WTC11 (cell line): ENCODE measurements around the gene CD82. TPM values are rescaled to one million over a fixed set of nuclear protein-coding genes. Genes with fewer than 3 reads are reported as not detected.

Experiments
- ATAC-seq: fragments of 200-7000 bp; cut with Tn5 transposase; 2 replicates; pipeline ENCODE4 v1.10.0; 2021; ENCODE audit warnings: mild to moderate bottlenecking, moderate library complexity
- CTCF ChIA-PET: fragments of 300-600 bp; sonication (Branson Sonifier 250); formaldehyde crosslinking; loops from one replicate; lab custom pipeline; 2021; ENCODE audit warnings: antibody characterized with exemption; lab: Charles Lee
- POLR2A ChIA-PET: fragments of 350-600 bp; sonication (Branson Sonifier 250); formaldehyde crosslinking; loops from one replicate; lab custom pipeline; 2021; ENCODE audit warnings: antibody characterized with exemption; lab: Charles Lee
- DNase-seq: peaks from one replicate; pipeline ENCODE4 v3.0.0; 2021; ENCODE audit warnings: low spot score
- H3K27ac Mint-ChIP-seq: 2 replicates; pipeline ENCODE4 v1.8.0; 2021; ENCODE audit warnings: mixed read lengths
- H3K27me3 Mint-ChIP-seq: 2 replicates; pipeline ENCODE4 v1.8.0; 2021; ENCODE audit warnings: low read depth, mild to moderate bottlenecking, moderate library complexity, mixed read lengths
- H3K36me3 Mint-ChIP-seq: 2 replicates; pipeline ENCODE4 v1.8.0; 2021; ENCODE audit warnings: mixed read lengths
- H3K4me1 Mint-ChIP-seq: 2 replicates; pipeline ENCODE4 v1.8.0; 2022; ENCODE audit warnings: mixed read lengths
- H3K4me3 Mint-ChIP-seq: 2 replicates; pipeline ENCODE4 v1.8.0; 2021; ENCODE audit warnings: mild to moderate bottlenecking, moderate library complexity, mixed read lengths
- H3K9me3 Mint-ChIP-seq: 2 replicates; pipeline ENCODE4 v1.8.0; 2021; ENCODE audit warnings: mixed read lengths
- AR ChIP-seq: fragments of 250-450 bp; sonication (Bioruptor Pico); IDR thresholded peaks from 2 replicates; pipeline ENCODE4 v1.9.0; 2021; ENCODE audit warnings: mild to moderate bottlenecking
- ERG ChIP-seq: fragments of 250-450 bp; sonication (Bioruptor Pico); IDR thresholded peaks from 2 replicates; pipeline ENCODE4 v1.8.0; 2021; ENCODE audit warnings: mild to moderate bottlenecking
- GABPB1 ChIP-seq: sonication (generic); formaldehyde crosslinking; IDR thresholded peaks from 2 replicates; pipeline ENCODE4 v1.8.1; 2023; ENCODE audit warnings: mild to moderate bottlenecking, missing genetic modification reagents
- GTF2I ChIP-seq: fragments of 250-450 bp; sonication (Bioruptor Pico); conservative IDR thresholded peaks from 2 replicates; pipeline ENCODE4 v1.4.0; 2021; ENCODE audit warnings: mild to moderate bottlenecking
- MXD4 ChIP-seq: fragments of 250-450 bp; sonication (Bioruptor Pico); IDR thresholded peaks from 2 replicates; pipeline ENCODE4 v1.8.0; 2021; ENCODE audit warnings: mild to moderate bottlenecking, moderate library complexity, borderline replicate concordance
- NFYB ChIP-seq: sonication (generic); formaldehyde crosslinking; conservative IDR thresholded peaks from 2 replicates; pipeline ENCODE4 v1.8.0; 2022; ENCODE audit warnings: low read depth, missing genetic modification reagents
- NR3C1 ChIP-seq: sonication (generic); formaldehyde crosslinking; conservative IDR thresholded peaks from 2 replicates; pipeline ENCODE4 v1.8.1; 2023; ENCODE audit warnings: low read depth, mild to moderate bottlenecking, missing genetic modification reagents
- RORB ChIP-seq: fragments of 250-450 bp; sonication (Bioruptor Pico); IDR thresholded peaks from 2 replicates; pipeline ENCODE4 v1.9.0; 2021; ENCODE audit warnings: mild to moderate bottlenecking
- SMAD4 ChIP-seq: sonication (generic); formaldehyde crosslinking; IDR thresholded peaks from 2 replicates; pipeline ENCODE4 v1.8.0; 2022; ENCODE audit warnings: mild to moderate bottlenecking, missing genetic modification reagents
- ZBTB21 ChIP-seq: sonication (generic); formaldehyde crosslinking; IDR thresholded peaks from 2 replicates; pipeline ENCODE4 v1.8.1; 2023; ENCODE audit warnings: mild to moderate bottlenecking, missing genetic modification reagents, borderline replicate concordance
- ZNF317 ChIP-seq: sonication (generic); formaldehyde crosslinking; IDR thresholded peaks from 2 replicates; pipeline ENCODE4 v1.8.1; 2023; ENCODE audit warnings: low read depth, mild to moderate bottlenecking, moderate library complexity, missing genetic modification reagents, borderline replicate concordance
- ZNF396 ChIP-seq: fragments of 250-450 bp; sonication (Bioruptor Pico); IDR thresholded peaks from 2 replicates; pipeline ENCODE4 v1.8.0; 2021; ENCODE audit warnings: mild to moderate bottlenecking, moderate library complexity, borderline replicate concordance
- ZSCAN18 ChIP-seq: fragments of 250-450 bp; sonication (Bioruptor Pico); IDR thresholded peaks from 2 replicates; pipeline ENCODE4 v2.1.2; 2022; ENCODE audit warnings: mild to moderate bottlenecking, moderate library complexity
- total RNA-seq: library from RNA; stranded (reverse); gene quantifications from 3 replicates; pipeline ENCODE4 v1.2.3, GENCODE V29; 2021
- TF ChIP-seq, protein P1 (sequence below): sonication (generic); formaldehyde crosslinking; IDR thresholded peaks from 2 replicates; pipeline ENCODE4 v1.8.0; 2023; ENCODE audit warnings: missing genetic modification reagents
- TF ChIP-seq, protein P2 (sequence below): sonication (generic); formaldehyde crosslinking; IDR thresholded peaks from 2 replicates; pipeline ENCODE4 v1.8.1; 2022; ENCODE audit warnings: mild to moderate bottlenecking, moderate library complexity, missing genetic modification reagents
- TF ChIP-seq, protein P3 (sequence below): sonication (generic); formaldehyde crosslinking; IDR thresholded peaks from 2 replicates; pipeline ENCODE4 v1.8.1; 2023; ENCODE audit warnings: mild to moderate bottlenecking, missing genetic modification reagents, moderate library complexity
- TF ChIP-seq, protein P4 (sequence below): sonication (generic); formaldehyde crosslinking; IDR thresholded peaks from 2 replicates; pipeline ENCODE4 v1.8.0; 2023; ENCODE audit warnings: missing genetic modification reagents, mild to moderate bottlenecking, borderline replicate concordance
- TF ChIP-seq, protein P5 (sequence below): sonication (generic); formaldehyde crosslinking; IDR thresholded peaks from 2 replicates; pipeline ENCODE4 v1.8.0; 2023; ENCODE audit warnings: mild to moderate bottlenecking, missing genetic modification reagents

CD82 gene
- total RNA-seq, 1 experiment from 2014 or later = 15.5 TPM

DNA sequence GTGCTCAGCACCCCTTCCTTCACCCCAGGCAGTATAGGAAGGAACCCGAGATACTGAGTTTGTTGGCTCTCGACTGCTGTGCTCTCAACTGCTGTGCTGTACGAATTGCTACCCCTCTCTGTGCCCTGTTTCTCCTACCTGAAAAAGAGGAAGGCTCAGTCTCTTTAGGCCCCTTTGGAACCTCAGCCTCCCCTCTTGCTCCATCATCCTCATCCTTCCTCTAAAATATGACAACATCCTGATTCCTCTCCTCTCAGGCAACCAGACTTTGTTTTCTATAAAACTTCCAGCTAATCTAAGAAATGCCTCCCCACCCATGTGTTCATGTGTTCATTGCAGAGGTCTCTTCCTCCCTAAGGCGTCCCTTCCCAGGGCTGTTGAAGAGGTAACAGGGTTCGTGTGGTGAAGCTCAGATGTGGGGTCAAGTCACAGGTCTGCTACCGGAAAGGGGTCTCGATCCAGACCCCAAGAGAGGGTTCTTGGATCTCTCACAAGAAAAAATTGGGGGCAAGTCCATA is 35.5 kb upstream of the CD82 start:
- Mint-ChIP-seq H3K27ac (no peak overlapping the region), H3K9me3 (peaks cover 3% of the 10 kb centered on the region; the same call in 1 of the 2 replicates), H3K27me3 (no peaks in the 10 kb centered on the region), H3K36me3 (no peaks in the 10 kb centered on the region), H3K4me3 (no peak overlapping the region), H3K4me1 (peaks cover 23% of the 10 kb centered on the region)
- no peak for TF ChIP-seq GABPB1
- DNase-seq (no peak), ATAC-seq (no peak)
- ChIA-PET CTCF (interaction anchor here (0.7 kb wide), 1 partner anchor 109 kb away, joined by 6 read pairs; no protein-coding TSS in a partner anchor), POLR2A (interaction anchor here (0.7 kb wide), 1 partner anchor 43 kb away, joined by 11 read pairs; no protein-coding TSS in a partner anchor)

DNA sequence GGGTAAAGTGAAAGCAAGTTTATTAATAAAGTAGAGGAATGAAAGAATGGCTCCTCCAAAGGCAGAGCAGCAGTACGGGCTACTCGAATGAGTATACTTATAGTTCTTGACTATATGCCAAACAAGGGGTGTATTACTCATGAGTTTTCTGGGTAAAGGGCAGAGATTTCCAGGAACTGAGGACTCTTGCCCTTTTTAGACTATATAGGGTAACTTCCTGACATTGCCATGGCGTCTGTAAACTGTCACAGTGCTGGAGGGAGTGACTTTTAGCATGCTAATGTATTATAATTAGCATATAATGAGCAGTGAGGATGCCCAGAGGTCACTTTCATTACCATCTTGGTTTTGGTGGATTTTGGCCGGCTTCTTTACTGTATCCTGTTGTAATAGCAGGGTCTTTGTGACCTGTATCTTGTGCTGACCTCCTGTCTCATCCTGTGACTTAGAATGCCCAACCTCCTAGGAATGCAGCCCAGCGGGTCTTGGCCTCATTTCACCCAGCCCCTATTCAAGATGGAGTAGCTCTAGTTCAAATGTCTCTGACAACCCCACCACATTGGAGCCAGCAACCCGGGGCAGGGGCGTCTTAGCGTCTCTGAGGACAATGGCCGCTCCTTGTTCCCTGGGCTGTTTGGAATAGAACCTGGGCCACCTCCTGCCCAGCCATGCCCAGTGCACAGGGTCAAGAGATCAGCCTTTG is 34.9 kb upstream of the CD82 start:
- H3K27me3 Mint-ChIP-seq = no peaks in the 10 kb centered on the region
- ChIA-PET POLR2A (no interaction called here), CTCF (no interaction called here)
- no peak for DNase-seq
- H3K27ac Mint-ChIP-seq = no peak overlapping the region
- H3K4me1 Mint-ChIP-seq = peaks cover 25% of the 10 kb centered on the region
- H3K4me3 Mint-ChIP-seq = no peak overlapping the region
- no peak for ATAC-seq
- no peaks in the 10 kb centered on the region for H3K36me3 Mint-ChIP-seq
- H3K9me3 Mint-ChIP-seq = peaks cover 3% of the 10 kb centered on the region; the same call in 1 of the 2 replicates
- no peak for TF ChIP-seq ERG (CRISPR knock-in tag)
- no peak for TF ChIP-seq ZSCAN18 (CRISPR knock-in tag)
- TF ChIP-seq, protein P1, sequence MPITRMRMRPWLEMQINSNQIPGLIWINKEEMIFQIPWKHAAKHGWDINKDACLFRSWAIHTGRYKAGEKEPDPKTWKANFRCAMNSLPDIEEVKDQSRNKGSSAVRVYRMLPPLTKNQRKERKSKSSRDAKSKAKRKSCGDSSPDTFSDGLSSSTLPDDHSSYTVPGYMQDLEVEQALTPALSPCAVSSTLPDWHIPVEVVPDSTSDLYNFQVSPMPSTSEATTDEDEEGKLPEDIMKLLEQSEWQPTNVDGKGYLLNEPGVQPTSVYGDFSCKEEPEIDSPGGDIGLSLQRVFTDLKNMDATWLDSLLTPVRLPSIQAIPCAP = no peak
- TF ChIP-seq, protein P2, sequence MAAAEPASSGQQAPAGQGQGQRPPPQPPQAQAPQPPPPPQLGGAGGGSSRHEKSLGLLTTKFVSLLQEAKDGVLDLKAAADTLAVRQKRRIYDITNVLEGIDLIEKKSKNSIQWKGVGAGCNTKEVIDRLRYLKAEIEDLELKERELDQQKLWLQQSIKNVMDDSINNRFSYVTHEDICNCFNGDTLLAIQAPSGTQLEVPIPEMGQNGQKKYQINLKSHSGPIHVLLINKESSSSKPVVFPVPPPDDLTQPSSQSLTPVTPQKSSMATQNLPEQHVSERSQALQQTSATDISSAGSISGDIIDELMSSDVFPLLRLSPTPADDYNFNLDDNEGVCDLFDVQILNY (CRISPR knock-in tag) = no peak
- TF ChIP-seq RORB (CRISPR knock-in tag) = no peak
- TF ChIP-seq ZBTB21 (CRISPR knock-in tag) = no peak
- TF ChIP-seq NR3C1 = no peak
- TF ChIP-seq, protein P3, sequence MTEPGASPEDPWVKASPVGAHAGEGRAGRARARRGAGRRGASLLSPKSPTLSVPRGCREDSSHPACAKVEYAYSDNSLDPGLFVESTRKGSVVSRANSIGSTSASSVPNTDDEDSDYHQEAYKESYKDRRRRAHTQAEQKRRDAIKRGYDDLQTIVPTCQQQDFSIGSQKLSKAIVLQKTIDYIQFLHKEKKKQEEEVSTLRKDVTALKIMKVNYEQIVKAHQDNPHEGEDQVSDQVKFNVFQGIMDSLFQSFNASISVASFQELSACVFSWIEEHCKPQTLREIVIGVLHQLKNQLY (CRISPR knock-in tag) = no peak
- TF ChIP-seq GTF2I (CRISPR knock-in tag) = no peak
- TF ChIP-seq ZNF396 (CRISPR knock-in tag) = no peak
- no peak for TF ChIP-seq MXD4
- TF ChIP-seq, protein P4, sequence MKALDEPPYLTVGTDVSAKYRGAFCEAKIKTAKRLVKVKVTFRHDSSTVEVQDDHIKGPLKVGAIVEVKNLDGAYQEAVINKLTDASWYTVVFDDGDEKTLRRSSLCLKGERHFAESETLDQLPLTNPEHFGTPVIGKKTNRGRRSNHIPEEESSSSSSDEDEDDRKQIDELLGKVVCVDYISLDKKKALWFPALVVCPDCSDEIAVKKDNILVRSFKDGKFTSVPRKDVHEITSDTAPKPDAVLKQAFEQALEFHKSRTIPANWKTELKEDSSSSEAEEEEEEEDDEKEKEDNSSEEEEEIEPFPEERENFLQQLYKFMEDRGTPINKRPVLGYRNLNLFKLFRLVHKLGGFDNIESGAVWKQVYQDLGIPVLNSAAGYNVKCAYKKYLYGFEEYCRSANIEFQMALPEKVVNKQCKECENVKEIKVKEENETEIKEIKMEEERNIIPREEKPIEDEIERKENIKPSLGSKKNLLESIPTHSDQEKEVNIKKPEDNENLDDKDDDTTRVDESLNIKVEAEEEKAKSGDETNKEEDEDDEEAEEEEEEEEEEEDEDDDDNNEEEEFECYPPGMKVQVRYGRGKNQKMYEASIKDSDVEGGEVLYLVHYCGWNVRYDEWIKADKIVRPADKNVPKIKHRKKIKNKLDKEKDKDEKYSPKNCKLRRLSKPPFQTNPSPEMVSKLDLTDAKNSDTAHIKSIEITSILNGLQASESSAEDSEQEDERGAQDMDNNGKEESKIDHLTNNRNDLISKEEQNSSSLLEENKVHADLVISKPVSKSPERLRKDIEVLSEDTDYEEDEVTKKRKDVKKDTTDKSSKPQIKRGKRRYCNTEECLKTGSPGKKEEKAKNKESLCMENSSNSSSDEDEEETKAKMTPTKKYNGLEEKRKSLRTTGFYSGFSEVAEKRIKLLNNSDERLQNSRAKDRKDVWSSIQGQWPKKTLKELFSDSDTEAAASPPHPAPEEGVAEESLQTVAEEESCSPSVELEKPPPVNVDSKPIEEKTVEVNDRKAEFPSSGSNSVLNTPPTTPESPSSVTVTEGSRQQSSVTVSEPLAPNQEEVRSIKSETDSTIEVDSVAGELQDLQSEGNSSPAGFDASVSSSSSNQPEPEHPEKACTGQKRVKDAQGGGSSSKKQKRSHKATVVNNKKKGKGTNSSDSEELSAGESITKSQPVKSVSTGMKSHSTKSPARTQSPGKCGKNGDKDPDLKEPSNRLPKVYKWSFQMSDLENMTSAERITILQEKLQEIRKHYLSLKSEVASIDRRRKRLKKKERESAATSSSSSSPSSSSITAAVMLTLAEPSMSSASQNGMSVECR = no peak
- TF ChIP-seq NFYB (CRISPR knock-in tag) = no peak
- TF ChIP-seq AR (CRISPR knock-in tag) = no peak
- TF ChIP-seq, protein P5, sequence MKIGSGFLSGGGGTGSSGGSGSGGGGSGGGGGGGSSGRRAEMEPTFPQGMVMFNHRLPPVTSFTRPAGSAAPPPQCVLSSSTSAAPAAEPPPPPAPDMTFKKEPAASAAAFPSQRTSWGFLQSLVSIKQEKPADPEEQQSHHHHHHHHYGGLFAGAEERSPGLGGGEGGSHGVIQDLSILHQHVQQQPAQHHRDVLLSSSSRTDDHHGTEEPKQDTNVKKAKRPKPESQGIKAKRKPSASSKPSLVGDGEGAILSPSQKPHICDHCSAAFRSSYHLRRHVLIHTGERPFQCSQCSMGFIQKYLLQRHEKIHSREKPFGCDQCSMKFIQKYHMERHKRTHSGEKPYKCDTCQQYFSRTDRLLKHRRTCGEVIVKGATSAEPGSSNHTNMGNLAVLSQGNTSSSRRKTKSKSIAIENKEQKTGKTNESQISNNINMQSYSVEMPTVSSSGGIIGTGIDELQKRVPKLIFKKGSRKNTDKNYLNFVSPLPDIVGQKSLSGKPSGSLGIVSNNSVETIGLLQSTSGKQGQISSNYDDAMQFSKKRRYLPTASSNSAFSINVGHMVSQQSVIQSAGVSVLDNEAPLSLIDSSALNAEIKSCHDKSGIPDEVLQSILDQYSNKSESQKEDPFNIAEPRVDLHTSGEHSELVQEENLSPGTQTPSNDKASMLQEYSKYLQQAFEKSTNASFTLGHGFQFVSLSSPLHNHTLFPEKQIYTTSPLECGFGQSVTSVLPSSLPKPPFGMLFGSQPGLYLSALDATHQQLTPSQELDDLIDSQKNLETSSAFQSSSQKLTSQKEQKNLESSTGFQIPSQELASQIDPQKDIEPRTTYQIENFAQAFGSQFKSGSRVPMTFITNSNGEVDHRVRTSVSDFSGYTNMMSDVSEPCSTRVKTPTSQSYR (CRISPR knock-in tag) = no peak
- TF ChIP-seq SMAD4 (CRISPR knock-in tag) = no peak
- no peak for TF ChIP-seq ZNF317
